Cardiac fibroblast (primary cell): ENCODE data around the gene A2ML1.
"Not testable (repeated sequence)": the region's sequence is repeated elsewhere in the genome, so short reads cannot be mapped to it uniquely, and the experiment has no call there.

Source experiments
- DNase-seq, 2 donors: peaks; one replicate each; pipeline versions ENCODE4 v3.0.0 to v3.0.0-alpha.2; 2010; ENCODE audit warnings: low read depth in 2 of 2
- H3K4me3 ChIP-seq, 2 donors: replicated peaks in 1 of 2; 1 replicate in 1 of 2; 2 replicates in 1 of 2; pipeline ENCODE4 v1.5.1; 2011; ENCODE audit warnings: low read depth in 2 of 2, low read length in 2 of 2, mild to moderate bottlenecking in 2 of 2, moderate library complexity in 1 of 2
- CTCF ChIP-seq: IDR thresholded peaks from one replicate; pipeline ENCODE4 v1.5.1; 2011; ENCODE audit warnings: low read depth, mild to moderate bottlenecking, low read length, inconsistent platforms

A2ML1 gene

GRCh38 chr12:8784290-8784888, 38.0 kb upstream of the A2ML1 start:
- no peak for TF ChIP-seq CTCF
- no peak overlapping the region for H3K4me3 ChIP-seq
- DNase-seq = no peak

- H3K4me3 ChIP-seq = no peak overlapping the region
- DNase-seq = no peak
- TF ChIP-seq CTCF = no peak
These were observed 36.9 kb upstream of the A2ML1 start for GRCh38 chr12:8785499-8785898.

- not testable (repeated sequence) for H3K4me3 ChIP-seq, DNase-seq
These were observed 35.2 kb upstream of the A2ML1 start for GRCh38 chr12:8787206-8787605.

- not testable (repeated sequence) for H3K4me3 ChIP-seq
These were observed 33.7 kb upstream of the A2ML1 start for GRCh38 chr12:8788706-8789105.

GRCh38 chr12:8789341-8790013, 32.9 kb upstream of the A2ML1 start:
- DNase-seq, H3K4me3 ChIP-seq: not testable (repeated sequence)

More at GRCh38 chr12:8788706-8789105, 33.7 kb upstream of the A2ML1 start:
- not testable (repeated sequence) for DNase-seq

GRCh38 chr12:8793226-8793625, 29.2 kb upstream of the A2ML1 start:
- H3K4me3 ChIP-seq, DNase-seq: not testable (repeated sequence)

- not testable (repeated sequence) for H3K4me3 ChIP-seq, DNase-seq
These were observed 27.8 kb upstream of the A2ML1 start for GRCh38 chr12:8794611-8795010.

GRCh38 chr12:8796831-8797626, 25.4 kb upstream of the A2ML1 start:
- no peak overlapping the region for H3K4me3 ChIP-seq
- no peak for TF ChIP-seq CTCF
- no peak for DNase-seq

GRCh38 chr12:8801213-8801612, 21.2 kb upstream of the A2ML1 start:
- H3K4me3 ChIP-seq, DNase-seq: not testable (repeated sequence)

GRCh38 chr12:8804833-8805232, 17.6 kb upstream of the A2ML1 start:
- H3K4me3 ChIP-seq, DNase-seq: not testable (repeated sequence)

GRCh38 chr12:8805487-8805886, 16.9 kb upstream of the A2ML1 start:
- not testable (repeated sequence) for H3K4me3 ChIP-seq, DNase-seq

GRCh38 chr12:8807084-8807483, 15.3 kb upstream of the A2ML1 start:
- peak in 1 of 2 donors; percentile 31 for DNase-seq

GRCh38 chr12:8810112-8810511, 12.3 kb upstream of the A2ML1 start:
- H3K4me3 ChIP-seq, DNase-seq: not testable (repeated sequence)

More at GRCh38 chr12:8807084-8807483, 15.3 kb upstream of the A2ML1 start:
- H3K4me3 ChIP-seq = not testable (repeated sequence)
